Mucosa of rectum (tissue), 2 donors: ENCODE results near the gene SGMS1.

Experiments used
- H3K27ac ChIP-seq, 2 donors: one replicate each; pipeline ENCODE4 v1.7.0; 2013; ENCODE audit warnings: inconsistent platforms in 2 of 2, low read depth in 2 of 2, low read length in 2 of 2
- H3K27me3 ChIP-seq, 2 donors: one replicate each; pipeline ENCODE4 v1.7.0; 2013; ENCODE audit warnings: low read length in 2 of 2; ENCODE audit not compliant: control insufficient read depth in 2 of 2, insufficient read depth in 2 of 2
- H3K36me3 ChIP-seq, 2 donors: one replicate each; pipeline ENCODE4 v1.7.0; 2013; ENCODE audit warnings: low read length in 2 of 2; ENCODE audit not compliant: control insufficient read depth in 2 of 2, insufficient read depth in 2 of 2
- H3K4me1 ChIP-seq, 2 donors: one replicate each; pipeline ENCODE4 v1.7.0; 2013; ENCODE audit warnings: low read length in 2 of 2, mild to moderate bottlenecking in 1 of 2; ENCODE audit not compliant: control insufficient read depth in 2 of 2, insufficient read depth in 2 of 2
- H3K4me3 ChIP-seq, 2 donors: one replicate each; pipeline ENCODE4 v1.7.0; 2013; ENCODE audit warnings: low read length in 2 of 2
- H3K9ac ChIP-seq, 2 donors: one replicate each; pipeline ENCODE4 v1.7.0; 2013; ENCODE audit warnings: low read length in 2 of 2, low read depth in 1 of 2, mild to moderate bottlenecking in 1 of 2
- H3K9me3 ChIP-seq, 2 donors: one replicate each; pipeline ENCODE4 v1.7.0; 2013; ENCODE audit warnings: low read length in 2 of 2; ENCODE audit not compliant: control insufficient read depth in 2 of 2
- donor health status: healthy.
- donor health status: Normal muscosa, but diverticular disease.

Gene SGMS1

GRCh38 chr10:50324046-50324445 lies 299.7 kb downstream of the SGMS1 start:
- Histone ChIP-seq H3K4me3 (no peak overlapping the region), H3K27me3 (no peaks in the 10 kb centered on the region), H3K9ac (no peak overlapping the region), H3K27ac (no peak overlapping the region), H3K4me1 (peaks cover 2 to 4% of the 10 kb centered on the region in 2 donors), H3K9me3 (no peaks in the 10 kb centered on the region), H3K36me3 (no peaks in the 10 kb centered on the region)

- H3K4me3 ChIP-seq, result no peak overlapping the region
- H3K27ac ChIP-seq, result no peak overlapping the region
- no peaks in the 10 kb centered on the region for H3K9me3 ChIP-seq
- H3K27me3 ChIP-seq, result no peaks in the 10 kb centered on the region
- H3K4me1 ChIP-seq, result peaks cover 2 to 4% of the 10 kb centered on the region in 2 donors
- H3K9ac ChIP-seq, result no peak overlapping the region
- no peaks in the 10 kb centered on the region for H3K36me3 ChIP-seq
These were observed 301.7 kb downstream of the SGMS1 start for GRCh38 chr10:50322077-50322476.

DNA sequence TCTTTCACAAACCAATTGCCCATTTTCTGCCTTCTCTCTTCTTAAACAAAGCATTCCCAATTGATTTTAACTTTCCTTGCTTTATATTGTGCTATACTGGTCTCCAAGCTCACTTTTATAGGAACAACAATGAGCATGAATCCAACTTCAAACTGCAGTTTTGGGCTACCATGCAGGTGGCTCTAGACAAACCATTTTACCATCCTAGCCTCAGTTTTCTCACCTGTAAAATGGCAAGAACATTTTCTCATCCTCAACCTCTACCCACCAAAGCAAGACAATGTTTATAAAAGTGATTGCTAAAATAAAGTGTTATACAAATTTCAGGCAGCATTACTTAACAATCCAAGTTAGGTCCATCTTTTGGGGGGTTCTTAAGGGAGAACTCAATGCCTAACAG lies 305.6 kb downstream of the SGMS1 start:
- Histone ChIP-seq H3K27ac (no peak overlapping the region), H3K27me3 (no peaks in the 10 kb centered on the region), H3K9me3 (no peaks in the 10 kb centered on the region), H3K9ac (no peak overlapping the region), H3K4me1 (no peaks in the 10 kb centered on the region), H3K36me3 (no peaks in the 10 kb centered on the region), H3K4me3 (no peak overlapping the region)

- H3K36me3 ChIP-seq, result peaks cover 0 to 3% of the 10 kb centered on the region in 2 donors
- no peak overlapping the region for H3K4me3 ChIP-seq
- H3K9me3 ChIP-seq, result no peaks in the 10 kb centered on the region
- H3K27ac ChIP-seq, result no peak overlapping the region
- no peak overlapping the region for H3K9ac ChIP-seq
- H3K27me3 ChIP-seq, result no peaks in the 10 kb centered on the region
- no peaks in the 10 kb centered on the region for H3K4me1 ChIP-seq
These were observed 306.8 kb downstream of the SGMS1 start for GRCh38 chr10:50316695-50317648.

GRCh38 chr10:50316174-50316573 lies 307.6 kb downstream of the SGMS1 start:
- Histone ChIP-seq H3K27ac (no peak overlapping the region), H3K4me1 (no peaks in the 10 kb centered on the region)

DNA sequence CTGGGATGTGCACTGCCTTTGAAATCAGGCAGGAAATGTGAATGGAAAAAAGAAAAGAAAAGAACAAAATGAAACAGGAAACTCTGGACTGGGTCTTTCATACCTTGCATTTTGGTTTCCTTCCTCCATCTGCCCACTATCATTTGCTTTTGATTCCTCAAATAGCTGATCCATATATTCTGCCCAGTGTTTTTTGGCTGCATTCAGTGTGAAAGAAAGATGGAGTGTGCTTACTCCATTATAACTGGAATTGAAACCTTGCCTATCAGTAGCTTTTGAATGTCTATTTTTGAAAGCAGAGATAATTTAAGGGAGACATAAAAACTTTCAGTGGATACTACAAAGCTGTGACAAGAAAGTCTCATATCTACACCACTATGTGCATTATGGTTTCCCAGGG lies 308.3 kb downstream of the SGMS1 start:
- no peak overlapping the region for H3K9ac ChIP-seq
- no peak overlapping the region for H3K27ac ChIP-seq
- H3K4me3 ChIP-seq, result no peak overlapping the region
- no peaks in the 10 kb centered on the region for H3K27me3 ChIP-seq
- no peaks in the 10 kb centered on the region for H3K4me1 ChIP-seq
- no peaks in the 10 kb centered on the region for H3K9me3 ChIP-seq
- peaks cover 5 to 9% of the 10 kb centered on the region in 2 donors for H3K36me3 ChIP-seq

More at GRCh38 chr10:50316174-50316573, 307.6 kb downstream of the SGMS1 start:
- peaks cover 0 to 3% of the 10 kb centered on the region in 2 donors for H3K36me3 ChIP-seq
- no peak overlapping the region for H3K4me3 ChIP-seq
- H3K27me3 ChIP-seq, result no peaks in the 10 kb centered on the region
- no peak overlapping the region for H3K9ac ChIP-seq
- H3K9me3 ChIP-seq, result no peaks in the 10 kb centered on the region

GRCh38 chr10:50314169-50315071 lies 309.3 kb downstream of the SGMS1 start:
- Histone ChIP-seq H3K9ac (no peak overlapping the region), H3K9me3 (no peaks in the 10 kb centered on the region), H3K36me3 (peaks cover 12 to 16% of the 10 kb centered on the region in 2 donors), H3K27me3 (no peaks in the 10 kb centered on the region), H3K27ac (no peak overlapping the region), H3K4me3 (no peak overlapping the region), H3K4me1 (no peaks in the 10 kb centered on the region)

DNA sequence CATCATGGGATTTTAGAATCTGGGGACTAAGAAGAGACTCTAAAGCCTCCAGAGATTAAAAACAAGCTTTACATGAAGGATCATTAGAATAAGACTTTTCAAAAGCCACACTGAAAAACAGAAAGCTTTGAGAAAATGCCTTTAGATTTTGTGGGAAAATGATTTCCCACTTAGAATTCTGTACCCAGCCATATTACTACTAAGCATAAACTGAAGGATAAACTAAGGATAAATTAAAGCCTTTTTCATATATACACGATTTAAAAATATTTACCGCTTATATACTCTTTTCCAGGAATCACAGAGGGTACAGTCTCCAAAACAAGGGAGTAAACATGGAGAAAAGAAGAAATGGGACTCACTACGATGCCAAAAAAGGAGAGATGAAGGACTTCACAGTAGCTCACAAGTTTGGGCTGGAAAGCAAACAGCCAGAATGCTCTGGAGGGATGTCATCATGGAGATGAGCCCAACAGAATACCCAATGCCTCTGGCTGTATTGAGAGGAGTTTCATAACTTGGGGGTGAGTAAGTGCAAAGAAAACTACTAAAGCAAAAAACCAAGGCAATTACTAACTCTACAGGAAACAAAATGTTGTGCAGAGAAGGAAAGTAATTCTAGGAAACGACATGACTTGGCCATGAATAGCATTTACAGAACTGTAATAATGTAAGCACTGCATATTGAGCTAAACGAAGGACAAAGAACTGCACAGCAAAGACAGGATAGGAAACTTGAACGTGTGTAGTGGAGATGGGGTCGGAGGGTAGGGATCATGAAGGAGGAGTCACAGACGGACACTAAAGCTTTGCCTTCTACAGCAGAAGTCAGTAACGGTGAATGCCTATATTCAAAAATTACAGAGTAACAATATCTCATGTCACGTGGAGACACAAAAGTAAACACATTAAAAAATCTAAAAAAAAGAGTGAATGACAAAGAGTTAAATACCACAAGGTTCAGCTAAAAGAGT lies 311.0 kb downstream of the SGMS1 start:
- H3K9ac ChIP-seq, result no peak overlapping the region

DNA sequence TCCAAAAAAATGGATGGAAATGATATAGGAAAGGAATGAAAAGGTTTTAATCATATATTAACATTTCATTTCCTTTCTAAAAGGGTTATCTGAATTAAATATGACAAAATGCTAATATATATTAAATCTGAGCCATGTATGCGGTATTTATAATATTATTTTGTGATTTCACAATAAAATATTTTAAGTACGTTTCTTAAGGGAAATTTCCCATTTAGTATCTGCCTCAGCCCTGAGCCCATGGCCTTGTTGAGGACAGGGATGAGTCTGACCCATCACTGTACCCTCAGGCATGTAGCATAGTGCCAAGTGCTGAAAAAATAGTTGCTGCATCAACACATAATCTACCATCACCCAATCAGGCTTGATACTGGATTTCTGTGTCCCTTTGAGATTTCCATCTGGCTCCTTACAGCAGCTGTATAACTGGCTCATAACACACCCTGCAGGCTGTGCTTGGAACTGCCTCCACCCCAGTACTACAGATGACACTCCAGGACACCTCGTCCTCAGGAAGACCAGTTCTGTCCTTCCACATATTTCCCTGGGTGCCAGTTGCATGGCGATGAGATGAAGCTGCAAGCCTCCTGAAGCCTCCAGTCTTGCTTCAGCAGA lies 313.1 kb downstream of the SGMS1 start:
- no peak overlapping the region for H3K9ac ChIP-seq
- no peak overlapping the region for H3K27ac ChIP-seq
- H3K9me3 ChIP-seq, result no peaks in the 10 kb centered on the region
- no peaks in the 10 kb centered on the region for H3K4me1 ChIP-seq
- no peaks in the 10 kb centered on the region for H3K27me3 ChIP-seq
- peaks cover 23 to 30% of the 10 kb centered on the region in 2 donors for H3K36me3 ChIP-seq
- H3K4me3 ChIP-seq, result no peak overlapping the region

More for the DNA sequence above, 311.0 kb downstream of the SGMS1 start:
- Histone ChIP-seq H3K9me3 (no peaks in the 10 kb centered on the region), H3K4me3 (no peak overlapping the region), H3K27me3 (no peaks in the 10 kb centered on the region), H3K27ac (no peak overlapping the region), H3K4me1 (no peaks in the 10 kb centered on the region), H3K36me3 (peaks cover 17 to 21% of the 10 kb centered on the region in 2 donors)
